HG02642 (cell line): ENCODE results near the gene OSTC.

ENCODE experiments used
- ATAC-seq: cut with Tn5 transposase; IDR thresholded peaks from one replicate; pipeline ENCODE4 v1.9.1; 2021; ENCODE audit warnings: mild to moderate bottlenecking; ENCODE audit not compliant: unreplicated experiment, poor library complexity

Gene OSTC

GRCh38 chr4:108650212-108651013 lies at the start of gene OSTC:
Gene OSTC, plus strand, starts transcription at chr4:108650599. Its CDS starts 57 bp downstream, at chr4:108650656.
- peak; percentile 94 for ATAC-seq

- ATAC-seq = no peak
Measured at GRCh38 chr4:108601106-108601505, 49.3 kb upstream of the OSTC start.

GRCh38 chr4:108601532-108601931 lies 48.9 kb upstream of the OSTC start:
- ATAC-seq = no peak

- ATAC-seq = no peak
Measured at GRCh38 chr4:108602163-108602562, 48.2 kb upstream of the OSTC start.

- no peak for ATAC-seq
Measured at GRCh38 chr4:108607079-108607815, 43.2 kb upstream of the OSTC start.

- ATAC-seq = no peak
Measured at GRCh38 chr4:108611365-108611764, 39.0 kb upstream of the OSTC start.

- ATAC-seq = no peak
Measured at GRCh38 chr4:108612365-108612764, 38.0 kb upstream of the OSTC start.

- peak; percentile 12 for ATAC-seq
Measured at GRCh38 chr4:108619372-108620100, 30.9 kb upstream of the OSTC start.

- peak; percentile 100 for ATAC-seq
Measured at GRCh38 chr4:108620101-108620932, 30.1 kb upstream of the OSTC start, which contains the start of gene RPL34. Gene RPL34, plus strand, starts transcription at chr4:108620576. Its CDS starts 1,384 bp downstream, at chr4:108621960.

- peak; percentile 12 for ATAC-seq
Measured at GRCh38 chr4:108620933-108621905, 29.2 kb upstream of the OSTC start.

GRCh38 chr4:108622022-108622421 lies 28.4 kb upstream of the OSTC start:
- no peak for ATAC-seq

GRCh38 chr4:108622828-108623227 lies 27.6 kb upstream of the OSTC start:
- no peak for ATAC-seq

- no peak for ATAC-seq
Measured at GRCh38 chr4:108624263-108625056, 25.9 kb upstream of the OSTC start.

- no peak for ATAC-seq
Measured at GRCh38 chr4:108626056-108626455, 24.3 kb upstream of the OSTC start.

GRCh38 chr4:108628411-108628810 lies 22.0 kb upstream of the OSTC start:
- no peak for ATAC-seq

GRCh38 chr4:108635070-108635655 lies 15.2 kb upstream of the OSTC start:
- ATAC-seq = no peak

GRCh38 chr4:108636246-108636645 lies 14.2 kb upstream of the OSTC start:
- no peak for ATAC-seq

- no peak for ATAC-seq
Measured at GRCh38 chr4:108637856-108638255, 12.5 kb upstream of the OSTC start.
